NCI-H1436 (cell line): Measurements from ENCODE around the gene LSM4.
A peak's percentile ranks its signal among the peaks of the same experiment; 100 is the strongest.
"Not testable (repeated sequence)": the region's sequence is repeated elsewhere in the genome, so short reads cannot be mapped to it uniquely, and the experiment has no call there.

Experiments
- DNase-seq: peaks from one replicate; lab custom pipeline; 2025; lab: John Stamatoyannopoulos, UW

Gene LSM4

GRCh38 chr19:18322759-18323460, at the start of gene LSM4:
TSS of gene LSM4 (minus strand) at chr19:18323076. CDS start at chr19:18323020, 56 bp downstream.
- DNase-seq: peak; percentile 99

GRCh38 chr19:18368504-18369222, 45.8 kb upstream of the LSM4 start:
- no peak for DNase-seq

- no peak for DNase-seq
Measured at GRCh38 chr19:18366021-18366435, 43.2 kb upstream of the LSM4 start.

DNA sequence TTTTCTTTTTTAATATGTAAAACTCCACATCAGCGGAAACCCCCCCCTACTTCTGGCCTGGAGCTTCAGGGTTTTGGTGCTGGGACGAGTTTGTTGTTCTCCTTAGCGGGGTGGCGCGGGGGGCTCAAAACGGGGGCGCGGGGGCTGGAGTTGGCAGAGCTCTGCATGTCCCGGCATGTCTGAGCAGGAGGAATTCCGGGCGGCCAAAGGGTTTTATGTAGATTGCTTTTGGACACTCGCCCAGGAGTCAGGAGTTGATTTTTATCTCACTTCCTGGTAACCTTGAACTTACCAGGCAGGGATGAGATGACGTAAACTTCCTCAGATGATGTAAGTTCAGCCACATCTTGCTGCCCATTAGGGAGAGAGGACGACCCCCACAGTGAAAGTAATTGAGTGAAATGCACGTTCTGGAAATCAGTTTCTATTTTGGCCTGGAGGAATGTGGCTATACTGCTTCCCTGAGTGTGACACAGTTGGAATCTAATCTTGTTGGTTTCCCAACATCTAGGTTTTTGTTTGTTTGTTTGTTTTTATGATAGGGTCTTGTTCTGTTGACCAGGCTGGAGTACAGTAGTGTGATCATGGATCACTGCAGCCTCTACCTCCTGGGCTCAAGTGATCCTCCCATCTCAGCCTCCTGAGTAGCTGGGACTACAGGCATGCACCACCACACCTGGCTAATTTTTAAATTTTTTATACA, 42.1 kb upstream of the LSM4 start:
- DNase-seq: peak; percentile 53

- DNase-seq: not testable (repeated sequence)
Measured at GRCh38 chr19:18364277-18364825, 41.5 kb upstream of the LSM4 start.

DNA sequence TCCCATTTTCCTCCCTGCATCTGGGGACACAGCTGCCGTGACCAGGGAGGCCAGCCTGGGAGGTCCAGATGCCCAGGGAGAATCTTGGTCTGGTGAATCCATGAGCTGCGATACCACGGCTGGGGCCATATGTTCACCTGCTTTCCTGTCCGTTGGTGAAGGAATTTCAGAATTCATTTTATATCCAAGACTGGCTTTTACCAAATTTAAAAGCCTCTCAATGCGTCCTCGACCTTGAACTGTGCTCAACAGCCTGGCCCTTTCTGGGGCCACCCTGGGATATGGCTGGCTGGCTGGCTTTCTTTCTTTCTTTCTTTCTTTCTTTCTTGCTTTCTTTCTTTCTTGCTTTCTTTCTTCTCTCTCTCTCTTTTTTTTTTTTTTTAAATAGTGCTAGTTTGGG, 40.9 kb upstream of the LSM4 start:
- no peak for DNase-seq

- no peak for DNase-seq
Measured at GRCh38 chr19:18362934-18363542, 40.2 kb upstream of the LSM4 start.

- DNase-seq: no peak
Measured at GRCh38 chr19:18361646-18362045, 38.8 kb upstream of the LSM4 start.

DNA sequence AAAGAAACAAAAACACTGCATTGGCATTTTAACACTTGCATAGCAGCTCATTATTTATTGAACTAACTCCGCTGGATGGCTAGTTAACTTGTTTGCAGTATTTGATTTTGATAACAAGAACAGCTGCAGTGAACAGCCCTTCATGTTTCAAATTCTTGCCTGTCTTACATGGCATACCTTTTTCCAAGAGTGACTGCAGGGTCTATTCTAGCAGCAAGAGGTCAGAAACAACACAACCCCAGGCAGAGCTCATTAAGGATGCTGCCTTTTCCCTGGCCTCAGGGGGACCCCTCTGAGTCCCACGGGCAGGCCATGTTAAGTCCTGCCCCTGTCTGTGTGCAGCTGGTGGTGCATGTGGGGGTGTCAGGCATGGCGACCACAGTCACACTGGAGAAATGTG, 34.2 kb upstream of the LSM4 start:
- no peak for DNase-seq

DNA sequence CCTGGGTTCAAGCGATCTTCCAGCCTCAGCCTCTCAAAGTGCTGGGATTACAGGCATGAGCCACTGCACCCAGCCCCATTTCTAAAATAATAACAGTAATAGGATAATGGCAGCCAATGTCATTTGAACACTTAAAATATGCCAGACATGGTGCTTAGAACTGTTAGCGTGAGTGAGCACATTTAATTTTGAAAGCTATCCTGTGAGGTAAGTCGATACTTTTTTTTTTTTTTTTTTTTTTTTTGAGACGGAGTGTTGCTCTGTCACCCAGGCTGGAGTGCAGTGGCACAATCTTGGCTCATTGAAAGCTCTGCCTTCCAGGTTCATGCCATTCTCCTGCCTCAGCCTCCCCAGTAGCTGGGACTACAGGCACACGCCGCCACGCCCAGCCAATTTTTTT, 31.9 kb upstream of the LSM4 start:
- DNase-seq: not testable (repeated sequence)

GRCh38 chr19:18353378-18354005, 30.6 kb upstream of the LSM4 start:
- DNase-seq: no peak

DNA sequence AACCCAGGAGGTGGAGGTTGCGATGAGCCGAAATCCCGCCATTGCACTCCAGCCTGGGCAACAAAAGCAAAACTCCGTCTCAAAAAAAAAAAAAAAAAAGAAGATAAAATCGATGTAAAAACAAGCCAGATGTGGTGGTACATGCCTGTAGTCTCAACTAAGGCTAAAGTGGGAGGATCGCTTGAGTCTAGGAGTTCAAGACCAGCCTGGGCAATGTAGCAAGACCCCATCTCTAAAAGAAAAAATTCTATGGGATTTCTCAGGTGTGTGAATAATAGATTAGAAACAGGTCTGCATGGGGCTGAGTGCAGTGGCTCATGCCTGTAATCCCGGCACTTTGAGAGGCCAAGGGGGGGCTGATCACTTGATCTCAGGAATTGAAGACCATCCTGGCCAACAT, 28.7 kb upstream of the LSM4 start:
- DNase-seq: no peak

DNA sequence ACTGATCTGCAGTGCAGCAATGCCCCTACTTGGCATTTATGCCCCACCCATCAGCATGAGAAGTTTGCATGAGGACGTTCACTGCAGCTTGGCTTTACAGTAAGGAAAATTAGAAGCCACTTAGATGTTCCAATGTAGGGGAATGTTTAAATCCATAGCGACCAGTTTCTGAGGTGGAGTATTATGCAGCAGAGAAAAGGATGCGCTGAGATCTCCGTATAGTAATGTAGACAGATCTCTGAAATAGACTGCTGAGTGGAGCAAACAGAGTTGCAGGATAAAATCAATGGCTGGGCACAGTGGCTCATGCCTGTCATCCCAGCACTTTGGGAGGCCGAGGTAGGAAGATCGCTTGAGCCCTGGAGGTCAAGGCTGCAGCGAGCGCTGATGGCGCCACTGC, 27.6 kb upstream of the LSM4 start:
- DNase-seq: no peak

DNA sequence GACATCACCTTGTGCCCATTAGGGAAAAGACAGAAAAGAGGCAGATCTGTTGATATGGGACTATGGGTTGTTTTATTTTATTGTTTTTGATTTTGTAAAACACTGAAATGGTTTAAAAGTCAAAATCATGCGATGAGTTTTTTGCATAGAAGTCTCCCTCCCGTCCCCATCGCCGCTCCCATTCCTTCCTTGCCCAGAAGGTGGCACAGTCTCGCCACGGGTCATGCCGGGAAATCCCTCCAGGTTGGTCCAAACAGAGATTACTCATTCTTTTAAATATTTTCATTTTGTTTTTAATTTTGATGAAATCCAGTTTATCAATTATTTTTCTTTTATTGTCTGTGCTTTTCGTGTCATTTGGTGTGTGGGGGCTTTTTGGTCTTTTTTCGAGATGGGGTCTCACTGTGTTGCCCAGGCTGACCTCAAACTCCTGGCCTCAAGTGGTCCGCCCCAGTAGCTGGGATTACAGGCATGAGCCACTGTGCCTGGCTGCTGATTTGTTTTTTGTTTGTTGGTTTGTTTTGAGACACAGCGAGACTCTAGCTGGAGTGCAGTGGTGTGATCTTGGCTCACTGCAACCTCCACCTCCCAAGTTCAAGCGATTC, 26.8 kb upstream of the LSM4 start:
- peak; percentile 48 for DNase-seq

GRCh38 chr19:18348818-18349339, 26.0 kb upstream of the LSM4 start:
- DNase-seq: not testable (repeated sequence)

DNA sequence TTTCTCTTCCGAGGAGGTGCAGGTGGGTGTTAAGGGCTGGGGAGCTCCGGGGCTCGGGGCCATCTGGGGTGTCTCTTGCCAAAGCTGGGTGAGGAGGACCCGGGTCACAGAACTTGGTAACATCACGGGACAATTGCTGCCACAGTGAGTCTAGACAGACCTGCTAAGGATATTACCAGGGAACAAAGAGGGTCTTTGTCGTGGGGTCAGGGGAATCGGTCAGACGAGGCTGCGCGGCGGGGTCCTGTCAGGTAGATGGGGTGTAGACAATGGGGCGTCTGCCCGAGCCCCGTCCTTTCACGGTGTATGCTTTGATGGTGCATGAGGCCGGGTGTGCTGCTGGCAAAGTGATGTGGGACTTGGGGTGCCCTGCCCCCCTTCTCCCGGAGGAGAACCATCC, 25.3 kb upstream of the LSM4 start:
- no peak for DNase-seq

DNA sequence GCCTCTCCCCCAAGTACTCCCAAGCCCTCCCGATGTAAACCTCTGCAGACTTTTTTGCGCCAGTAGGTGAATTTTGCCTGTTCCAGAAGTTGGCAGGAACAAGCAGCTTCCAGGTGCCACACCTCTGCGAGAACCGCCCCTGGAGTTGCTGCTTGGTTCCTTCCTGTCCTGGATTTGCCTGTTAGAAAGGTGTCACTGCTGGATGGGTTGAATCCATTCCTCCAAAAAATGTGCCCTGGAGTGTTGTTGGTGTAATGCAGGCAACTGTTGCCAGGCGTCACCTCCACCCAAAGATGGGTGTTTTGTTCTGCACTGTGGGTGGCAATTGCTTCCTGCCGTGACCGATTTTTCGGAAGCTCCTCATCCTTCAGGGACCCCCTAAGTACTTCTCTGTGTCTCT, 23.2 kb upstream of the LSM4 start:
- no peak for DNase-seq

- DNase-seq: no peak
Measured at GRCh38 chr19:18345296-18345695, 22.4 kb upstream of the LSM4 start.

DNA sequence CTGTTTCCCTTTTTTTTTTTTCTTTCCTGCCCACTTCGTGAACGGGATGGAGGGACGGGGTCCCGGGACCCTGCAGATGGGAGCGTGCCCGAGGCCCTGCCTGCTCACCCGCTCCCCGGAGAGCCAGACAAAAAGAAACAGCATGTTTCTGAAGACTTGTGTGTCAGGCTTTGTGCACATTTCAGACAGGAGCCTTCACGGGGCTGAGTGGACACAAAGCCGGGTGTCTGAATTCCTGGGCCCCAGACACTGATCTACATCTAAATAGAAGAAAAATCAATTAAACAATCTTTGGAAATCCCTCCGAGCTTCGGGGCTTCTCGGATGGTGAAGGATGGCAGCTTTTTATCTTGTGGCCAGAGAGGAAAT, 21.7 kb upstream of the LSM4 start:
- no peak for DNase-seq

- no peak for DNase-seq
Measured at GRCh38 chr19:18342090-18342632, 19.3 kb upstream of the LSM4 start.
